ENCODE data around the gene LACC1. TPM values are rescaled to one million over a fixed set of nuclear protein-coding genes. Genes with fewer than 3 reads are reported as not detected.

LACC1 gene
- total RNA-seq, 1 donor, result 22.9 TPM

DNA sequence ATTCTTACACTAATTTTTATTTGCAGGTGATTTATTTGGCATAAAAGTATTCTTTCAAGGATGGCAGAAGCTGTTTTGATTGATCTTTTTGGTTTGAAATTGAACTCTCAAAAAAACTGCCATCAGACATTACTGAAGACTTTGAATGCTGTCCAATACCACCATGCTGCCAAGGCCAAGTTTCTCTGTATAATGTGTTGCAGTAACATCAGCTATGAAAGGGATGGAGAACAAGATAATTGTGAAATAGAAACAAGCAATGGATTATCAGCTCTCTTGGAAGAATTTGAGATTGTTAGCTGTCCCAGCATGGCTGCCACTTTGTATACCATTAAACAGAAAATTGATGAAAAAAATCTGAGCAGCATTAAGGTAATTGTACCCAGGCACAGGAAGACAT, 1.2 kb downstream of the LACC1 start:
- TF ChIP-seq, protein P1, sequence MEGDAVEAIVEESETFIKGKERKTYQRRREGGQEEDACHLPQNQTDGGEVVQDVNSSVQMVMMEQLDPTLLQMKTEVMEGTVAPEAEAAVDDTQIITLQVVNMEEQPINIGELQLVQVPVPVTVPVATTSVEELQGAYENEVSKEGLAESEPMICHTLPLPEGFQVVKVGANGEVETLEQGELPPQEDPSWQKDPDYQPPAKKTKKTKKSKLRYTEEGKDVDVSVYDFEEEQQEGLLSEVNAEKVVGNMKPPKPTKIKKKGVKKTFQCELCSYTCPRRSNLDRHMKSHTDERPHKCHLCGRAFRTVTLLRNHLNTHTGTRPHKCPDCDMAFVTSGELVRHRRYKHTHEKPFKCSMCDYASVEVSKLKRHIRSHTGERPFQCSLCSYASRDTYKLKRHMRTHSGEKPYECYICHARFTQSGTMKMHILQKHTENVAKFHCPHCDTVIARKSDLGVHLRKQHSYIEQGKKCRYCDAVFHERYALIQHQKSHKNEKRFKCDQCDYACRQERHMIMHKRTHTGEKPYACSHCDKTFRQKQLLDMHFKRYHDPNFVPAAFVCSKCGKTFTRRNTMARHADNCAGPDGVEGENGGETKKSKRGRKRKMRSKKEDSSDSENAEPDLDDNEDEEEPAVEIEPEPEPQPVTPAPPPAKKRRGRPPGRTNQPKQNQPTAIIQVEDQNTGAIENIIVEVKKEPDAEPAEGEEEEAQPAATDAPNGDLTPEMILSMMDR (IDR thresholded peaks at IDR 0.05; ENCODE audit: insufficient read depth, low read length), result no peak
- DNase-seq (ENCODE audit: low read depth), result peak; percentile 31
- no peak overlapping the region for H3K4me3 ChIP-seq (ENCODE audit: low read depth, low read length)

DNA sequence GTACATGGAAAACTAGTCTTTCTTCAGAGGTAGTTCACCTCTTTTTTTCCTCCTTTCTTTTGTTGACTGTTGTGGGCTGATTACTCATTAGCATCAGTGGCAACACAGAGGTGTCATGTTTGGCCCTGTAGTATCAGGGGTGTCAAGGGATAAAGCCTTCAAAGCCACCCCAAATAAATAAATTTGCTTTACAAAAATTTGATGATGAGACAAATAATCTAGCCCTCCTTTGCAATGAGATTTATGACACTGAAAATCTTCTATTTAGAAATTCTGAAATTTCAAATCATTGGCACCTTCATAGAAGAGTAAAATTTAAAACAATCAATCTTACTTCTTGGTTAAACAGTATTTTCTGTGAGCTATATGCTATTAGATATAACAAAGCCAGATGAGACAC, 1.9 kb downstream of the LACC1 start:
- TF ChIP-seq, protein P1 (IDR thresholded peaks at IDR 0.05; ENCODE audit: insufficient read depth, low read length), result no peak
- no peak for DNase-seq (ENCODE audit: low read depth)
- no peak overlapping the region for H3K4me3 ChIP-seq (ENCODE audit: low read depth, low read length)

DNA sequence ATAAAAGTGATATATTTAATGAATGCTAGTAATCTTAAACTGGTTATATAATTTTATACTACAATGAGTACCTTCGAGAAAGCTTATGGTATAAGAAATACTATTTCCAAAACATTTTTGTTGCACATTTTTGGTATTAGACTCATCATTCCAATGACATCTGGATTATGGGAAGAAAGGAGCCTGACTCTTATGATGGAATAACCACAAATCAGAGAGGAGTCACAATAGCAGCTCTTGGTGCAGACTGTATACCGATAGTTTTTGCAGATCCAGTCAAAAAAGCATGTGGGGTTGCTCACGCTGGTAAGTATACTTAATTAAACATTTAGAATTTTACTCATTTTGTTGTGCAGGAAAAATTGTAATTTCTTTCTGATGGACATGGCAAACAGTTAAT, 3.9 kb downstream of the LACC1 start:
- no peak for DNase-seq (ENCODE audit: low read depth)
- H3K4me3 ChIP-seq (ENCODE audit: low read depth, low read length), result no peak overlapping the region
- TF ChIP-seq, protein P1 (IDR thresholded peaks at IDR 0.05; ENCODE audit: insufficient read depth, low read length), result no peak

DNA sequence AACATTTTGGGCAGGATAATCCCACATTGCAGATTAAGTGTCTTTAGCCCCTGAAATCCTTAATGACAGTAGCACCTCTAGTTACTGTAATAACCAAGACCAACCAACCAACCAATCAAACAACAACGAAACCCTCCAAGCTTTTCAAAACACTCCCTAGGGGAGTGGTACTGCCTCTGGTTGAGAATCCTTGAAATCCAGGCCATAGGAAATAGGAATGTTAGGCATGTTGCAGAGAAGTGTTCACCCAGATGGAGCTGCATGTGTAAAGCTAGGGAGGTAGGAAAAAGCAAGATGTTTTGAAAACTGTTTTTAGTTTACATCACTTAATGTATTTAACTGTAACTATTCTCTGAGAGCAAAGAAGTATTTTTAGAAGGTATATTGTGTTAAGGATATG, 4.5 kb downstream of the LACC1 start:
- TF ChIP-seq, protein P1 (IDR thresholded peaks at IDR 0.05; ENCODE audit: insufficient read depth, low read length), result no peak
- no peak overlapping the region for H3K4me3 ChIP-seq (ENCODE audit: low read depth, low read length)
- DNase-seq (ENCODE audit: low read depth), result no peak

DNA sequence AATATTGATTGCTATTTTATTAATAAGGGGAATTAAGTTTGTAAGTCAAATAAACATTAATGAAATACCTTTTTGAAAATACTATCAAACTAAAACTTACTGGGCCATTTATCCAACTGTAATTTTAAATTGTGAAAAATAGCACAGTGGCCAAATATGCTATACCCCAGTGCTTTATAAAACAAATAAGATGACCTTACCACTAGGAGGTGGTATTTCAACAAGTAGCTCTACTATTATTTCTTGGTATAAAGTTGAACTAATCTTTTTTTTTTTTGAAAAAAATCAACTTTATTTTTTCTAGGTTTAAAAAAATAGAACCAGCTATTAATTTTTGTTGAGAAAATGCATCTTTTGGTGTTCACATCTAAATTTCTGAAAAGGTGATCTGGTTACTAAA, 14.7 kb downstream of the LACC1 start:
- TF ChIP-seq, protein P1 (IDR thresholded peaks at IDR 0.05; ENCODE audit: insufficient read depth, low read length), result peak; percentile 24
- no peak for DNase-seq (ENCODE audit: low read depth)
- H3K4me3 ChIP-seq (ENCODE audit: low read depth, low read length), result no peak overlapping the region

DNA sequence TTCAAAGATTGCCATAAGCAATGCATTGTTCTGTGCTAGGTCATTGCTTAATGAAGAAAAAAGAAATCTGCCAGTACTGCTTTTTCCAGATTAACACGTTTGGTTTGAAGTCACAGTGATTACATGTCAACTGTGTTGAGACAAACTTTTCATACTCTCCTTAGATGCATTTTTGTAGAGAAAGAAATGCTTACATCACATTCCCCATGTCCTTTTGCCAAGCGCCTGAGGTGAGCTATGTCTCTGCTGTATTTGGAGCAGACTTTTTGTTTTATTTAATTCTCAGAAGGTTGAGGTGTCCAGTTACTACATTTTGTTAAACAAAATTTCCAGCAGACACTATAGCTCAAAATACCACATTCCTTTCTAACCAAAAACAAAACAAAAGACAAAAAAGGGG, 16.2 kb downstream of the LACC1 start:
- no peak overlapping the region for H3K4me3 ChIP-seq (ENCODE audit: low read depth, low read length)
- TF ChIP-seq, protein P1 (IDR thresholded peaks at IDR 0.05; ENCODE audit: insufficient read depth, low read length), result no peak
- no peak for DNase-seq (ENCODE audit: low read depth)

DNA sequence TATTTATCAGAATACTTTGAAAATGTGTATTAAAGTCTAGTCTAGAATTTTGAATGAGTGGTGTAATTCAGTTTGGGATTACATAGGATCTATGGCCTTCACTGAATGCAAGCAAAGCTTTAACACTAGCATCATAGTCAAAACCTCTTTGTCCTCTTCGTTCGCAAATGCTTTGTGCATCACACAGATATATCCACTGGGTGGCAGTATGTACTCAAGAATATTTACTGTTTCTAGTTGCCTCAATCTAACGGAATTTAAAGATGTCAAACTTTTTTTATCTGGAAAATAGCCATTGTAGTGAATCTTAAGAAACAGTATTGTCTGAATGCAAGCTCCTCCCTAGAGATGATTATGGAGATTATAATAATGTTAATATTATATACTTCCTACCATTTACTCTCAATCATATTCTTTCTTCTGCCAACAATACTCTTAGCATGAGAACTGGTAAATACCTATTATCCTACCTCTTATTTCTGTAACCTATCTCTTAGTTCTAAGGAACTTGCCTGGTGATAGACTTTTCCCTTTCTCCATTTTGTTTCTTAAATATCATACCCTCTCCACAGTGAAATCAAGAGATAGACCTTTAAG, 25.8 kb downstream of the LACC1 start:
- TF ChIP-seq, protein P1 (IDR thresholded peaks at IDR 0.05; ENCODE audit: insufficient read depth, low read length), result peak; percentile 68
- DNase-seq (ENCODE audit: low read depth), result peak; percentile 86
- H3K4me3 ChIP-seq (ENCODE audit: low read depth, low read length), result no peak overlapping the region
